DMS114 treated with DMSO at 0.1 percent for 48 hours (cell line): ENCODE results near the gene METAP1.
"Not testable (repeated sequence)": the region's sequence is repeated elsewhere in the genome, so short reads cannot be mapped to it uniquely, and the experiment has no call there.

Experiments
- DNase-seq: peaks from one replicate; lab custom pipeline; 2025; ENCODE audit not compliant: unreplicated experiment; lab: John Stamatoyannopoulos, UW

Gene METAP1

DNA sequence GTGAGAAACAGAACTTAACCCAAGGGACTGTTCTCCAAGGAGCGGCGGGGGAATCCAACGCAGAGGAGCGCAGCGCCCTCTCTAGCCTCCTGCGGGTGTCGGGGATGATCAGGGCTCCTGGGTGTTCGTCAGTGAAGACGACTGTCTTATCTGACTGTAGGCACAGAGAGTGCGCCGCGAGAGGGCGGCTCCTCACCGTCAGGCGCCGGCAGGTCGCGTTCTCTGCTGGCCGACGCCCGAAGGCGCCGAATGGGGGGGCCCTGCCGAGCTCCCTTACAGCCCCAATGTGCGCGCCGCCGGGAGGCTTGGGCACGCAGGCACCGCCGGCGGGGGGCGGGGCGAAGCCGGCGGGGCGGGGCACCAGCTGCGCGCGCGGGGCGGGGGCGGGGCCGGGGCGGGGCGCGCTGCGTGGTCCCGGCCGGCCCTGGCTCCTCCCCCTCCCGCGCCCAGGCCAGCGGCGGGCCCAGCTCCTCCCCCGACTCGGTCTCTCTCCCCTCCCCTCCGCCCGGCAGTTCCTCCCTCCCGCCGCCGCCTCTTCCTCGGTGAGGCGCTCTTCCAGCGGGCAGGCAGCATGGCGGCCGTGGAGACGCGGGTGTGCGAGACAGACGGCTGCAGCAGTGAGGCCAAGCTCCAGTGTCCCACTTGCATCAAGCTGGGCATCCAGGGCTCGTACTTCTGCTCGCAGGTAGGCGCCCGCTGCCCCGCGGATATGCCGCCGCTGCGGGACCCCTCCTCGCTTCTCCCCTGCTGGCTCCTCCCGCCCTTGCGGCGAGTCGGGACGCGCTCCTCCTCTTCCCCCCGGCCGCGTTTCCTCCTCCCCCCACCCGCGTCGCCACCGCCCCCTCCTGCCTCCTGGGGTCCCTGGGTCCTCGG, at the start of gene METAP1:
METAP1 (plus strand) TSS at position 539 of the 873 bp plus-strand sequence; CDS start at position 572, 33 bp downstream.
- peak; percentile 51 for DNase-seq

- no peak for DNase-seq
Measured at GRCh38 chr4:98946359-98946758, 49.2 kb upstream of the METAP1 start.

DNA sequence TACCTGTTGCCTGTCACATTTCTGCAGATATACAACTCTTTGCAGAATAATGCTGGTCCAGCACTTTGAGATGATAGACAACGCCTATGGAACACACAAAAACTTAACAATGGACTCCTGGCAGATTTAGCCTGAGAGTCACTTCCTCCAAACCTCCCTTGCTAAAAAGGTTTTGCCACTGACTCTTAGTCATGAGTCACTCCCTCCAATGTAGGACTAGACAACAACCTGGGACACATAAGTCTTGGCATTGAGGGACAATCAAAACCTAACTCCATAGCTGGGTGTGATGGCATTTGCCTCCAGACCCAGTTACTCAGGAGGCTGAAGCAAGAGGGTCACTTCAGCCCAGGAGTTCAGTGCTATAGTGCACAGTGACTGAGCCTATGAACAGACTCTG, 44.6 kb upstream of the METAP1 start:
- no peak for DNase-seq

DNA sequence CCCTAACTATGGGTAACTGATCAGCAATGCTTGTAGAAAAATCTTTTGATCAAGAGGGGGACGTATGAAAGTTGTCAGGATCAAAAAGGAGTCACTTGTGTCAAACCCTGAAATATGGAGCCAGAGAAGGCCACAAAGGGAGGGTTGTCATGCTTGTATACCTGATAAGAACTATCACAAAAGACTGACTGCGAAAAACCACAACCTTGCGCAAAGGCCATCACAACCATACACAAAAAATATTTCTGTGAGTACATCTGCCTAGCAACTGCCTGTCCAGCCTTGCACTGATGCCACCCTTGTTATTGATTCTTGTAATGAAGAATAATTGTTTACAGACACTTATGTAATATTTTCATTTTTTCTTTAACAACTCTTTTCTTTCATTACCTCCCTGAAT, 43.8 kb upstream of the METAP1 start:
- no peak for DNase-seq

DNA sequence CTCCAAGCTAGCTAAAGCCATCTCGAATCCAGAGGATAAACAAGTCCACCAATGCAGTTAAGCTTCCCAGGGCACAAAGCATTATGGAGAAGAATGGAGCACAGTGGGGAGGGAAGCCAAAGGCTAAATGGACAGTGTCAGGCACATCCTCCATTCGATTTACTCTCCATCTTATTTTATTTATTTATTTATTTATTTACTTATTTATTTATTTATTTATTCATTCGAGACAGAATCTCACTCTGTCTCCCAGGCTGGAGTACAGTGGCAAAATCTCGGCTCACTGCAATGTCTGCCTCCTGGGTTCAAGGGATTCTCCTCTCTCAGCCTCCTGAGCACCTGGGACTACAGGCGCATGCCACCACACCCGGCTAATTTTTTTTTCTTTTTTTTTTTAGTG, 40.3 kb upstream of the METAP1 start:
- DNase-seq: no peak

GRCh38 chr4:98958065-98958464, 37.5 kb upstream of the METAP1 start:
- no peak for DNase-seq

GRCh38 chr4:98959411-98959810, 36.1 kb upstream of the METAP1 start:
- DNase-seq: no peak

DNA sequence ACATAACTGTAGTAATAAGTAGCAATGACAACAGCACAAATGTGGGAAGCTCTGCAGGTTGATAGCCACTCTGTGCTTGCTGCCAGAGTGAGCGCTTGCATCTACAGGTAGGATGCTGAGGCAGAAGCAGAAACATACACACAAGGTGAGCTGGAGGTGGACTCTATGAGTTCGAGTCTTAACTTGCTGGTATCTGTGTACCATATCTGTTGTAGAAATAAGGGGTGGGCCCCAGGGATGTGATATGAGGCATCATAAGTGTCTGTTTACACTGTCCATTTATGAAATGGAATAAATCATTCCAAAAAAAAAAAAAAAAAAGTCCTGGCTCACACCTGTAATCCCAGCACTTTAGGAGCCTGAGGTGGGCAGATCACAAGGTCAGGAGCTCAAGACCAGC, 33.8 kb upstream of the METAP1 start:
- no peak for DNase-seq

DNA sequence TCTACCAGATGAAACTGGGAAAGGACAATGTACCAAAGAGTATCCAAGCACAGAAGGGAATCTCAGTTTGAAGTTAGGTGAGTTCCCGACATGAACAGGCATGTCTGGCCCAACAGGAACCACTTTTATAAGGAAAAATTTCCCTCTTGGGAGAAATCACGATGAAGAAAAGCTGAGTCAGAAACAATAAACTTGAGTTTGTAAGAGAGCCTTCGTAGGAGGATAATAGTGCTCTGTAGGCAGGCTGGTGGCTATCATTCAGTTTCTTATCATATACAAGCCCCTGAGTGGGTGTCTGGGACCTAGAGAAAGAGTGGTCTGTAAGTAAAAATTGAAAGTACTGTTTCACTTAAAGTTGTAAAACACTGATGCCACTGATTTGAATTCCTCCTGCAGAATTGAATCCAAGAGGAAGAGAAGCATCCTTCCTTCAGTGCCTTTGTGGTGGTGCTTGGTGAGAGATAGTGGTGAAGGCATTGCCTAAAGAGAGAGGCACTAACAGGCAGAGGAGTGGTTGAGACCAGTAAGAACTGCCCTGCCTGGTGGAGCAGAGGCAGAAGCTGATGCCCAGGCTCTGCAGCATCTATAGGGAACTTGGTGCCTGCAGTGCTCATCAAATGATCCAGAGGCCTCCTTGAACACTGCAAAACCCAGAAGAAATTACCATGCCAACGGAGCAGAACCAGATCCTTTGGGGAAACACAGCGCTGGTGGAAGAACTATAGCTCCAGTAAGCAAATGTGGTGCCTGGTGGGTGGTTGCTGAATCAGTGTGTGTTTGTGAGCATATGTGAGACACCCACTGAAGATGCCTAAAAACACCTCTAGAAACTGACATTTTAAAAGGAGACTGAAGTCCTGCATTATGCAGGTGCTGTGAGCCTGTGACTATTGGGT, 31.7 kb upstream of the METAP1 start:
- DNase-seq: no peak

DNA sequence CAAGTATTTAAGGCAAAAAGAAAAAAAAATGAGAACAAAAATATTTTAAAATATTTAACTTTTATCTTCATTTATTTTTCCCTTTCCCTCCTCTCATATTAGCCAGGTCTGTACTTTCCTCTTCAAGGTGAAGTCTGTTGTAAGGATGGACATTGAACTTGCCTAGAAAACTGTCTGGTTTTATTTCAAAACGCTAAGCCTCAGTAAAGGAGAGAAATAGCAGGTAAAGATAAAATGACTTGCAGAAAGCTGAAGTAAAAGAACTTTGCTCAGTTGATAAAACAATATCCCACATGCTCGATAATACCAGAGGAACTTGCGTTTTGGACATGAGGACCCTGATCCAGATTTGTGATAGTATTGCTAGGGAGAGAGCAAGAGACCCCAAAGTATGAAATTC, 28.6 kb upstream of the METAP1 start:
- no peak for DNase-seq

- DNase-seq: no peak
Measured at GRCh38 chr4:98967786-98968329, 27.7 kb upstream of the METAP1 start.

DNA sequence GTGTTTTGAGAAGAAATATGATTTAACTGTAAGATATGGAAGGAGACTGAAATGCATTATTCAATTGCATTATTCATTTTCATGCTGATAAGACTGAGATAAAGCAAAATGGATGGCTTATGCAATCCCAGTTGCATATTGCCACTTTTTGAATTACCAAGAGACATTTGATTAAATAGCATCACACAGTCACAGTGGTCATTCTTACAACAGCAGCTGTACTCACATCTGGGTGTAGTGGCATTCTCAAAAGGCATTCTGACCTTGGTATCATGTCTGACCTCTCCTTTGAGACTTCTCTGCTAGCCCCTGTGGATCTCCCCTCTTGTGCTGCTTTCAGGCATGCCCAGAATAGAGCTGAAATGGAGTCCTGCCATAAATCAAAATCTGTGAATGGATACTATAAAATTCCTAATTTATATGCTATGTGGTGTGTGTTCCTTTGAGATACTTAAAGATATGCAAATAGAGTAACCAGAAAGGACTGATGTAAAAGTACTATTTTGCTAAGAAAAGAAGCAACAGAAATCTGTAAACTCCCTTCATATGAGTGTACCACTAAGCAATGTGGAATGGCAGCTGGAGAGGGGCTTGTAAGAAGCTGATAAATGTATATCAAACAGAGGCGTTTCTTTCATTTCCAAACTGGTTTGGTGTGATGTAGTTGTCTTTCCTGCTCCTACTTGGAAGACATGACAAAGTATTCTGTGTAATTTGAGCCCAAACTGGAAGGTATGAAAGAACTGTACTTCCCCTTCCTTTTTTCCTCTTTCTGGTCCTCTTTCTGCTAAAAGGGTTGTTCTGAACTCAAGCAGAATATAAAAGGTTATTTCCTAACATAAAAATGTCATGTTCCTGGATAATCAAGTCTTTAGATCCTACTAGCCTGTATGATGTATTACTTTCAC, 25.4 kb upstream of the METAP1 start:
- DNase-seq: no peak

DNA sequence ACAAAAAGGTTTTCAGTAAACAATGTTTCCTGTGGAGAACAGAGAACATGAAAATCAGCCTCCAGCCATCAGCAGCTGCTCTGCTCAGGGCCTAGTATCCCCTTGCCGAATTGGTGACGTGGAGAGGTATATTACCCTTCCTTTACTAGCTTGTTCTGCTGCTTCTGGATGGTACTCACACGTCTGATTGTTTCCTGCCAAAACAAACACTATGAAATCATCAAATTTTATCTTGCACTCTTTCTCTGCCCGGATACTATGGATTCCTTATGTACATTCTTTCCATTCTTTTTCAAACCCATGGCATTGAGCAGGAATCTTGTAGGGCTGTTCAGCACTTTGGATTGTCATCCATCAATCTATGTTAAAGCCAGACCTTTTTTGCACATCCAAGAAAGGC, 18.8 kb upstream of the METAP1 start:
- no peak for DNase-seq

- DNase-seq: no peak
Measured at GRCh38 chr4:98977557-98977956, 18.0 kb upstream of the METAP1 start.

- DNase-seq: no peak
Measured at GRCh38 chr4:98987720-98988119, 7.8 kb upstream of the METAP1 start.

- not testable (repeated sequence) for DNase-seq
Measured at GRCh38 chr4:98992835-98993234, 2.7 kb upstream of the METAP1 start.

- no peak for DNase-seq
Measured at GRCh38 chr4:98993419-98994071, 2.0 kb upstream of the METAP1 start.

- DNase-seq: no peak
Measured at GRCh38 chr4:98994474-98995182, 893 bp upstream of the METAP1 start.

GRCh38 chr4:98996056-98996764, 689 bp downstream of the METAP1 start:
- no peak for DNase-seq
